A549 (cell line): ENCODE data around the gene LINGO4. TPM values are rescaled to one million over a fixed set of nuclear protein-coding genes. Genes with fewer than 3 reads are reported as not detected.
A peak's percentile ranks its signal among the peaks of the same experiment; 100 is the strongest.

Source experiments
- ATAC-seq, 2 experiments: fragments of 200-7000 bp in 1 of 2; fragments of >200 bp in 1 of 2; cut with Nextera tagmentation in 1 of 2; cut with Tn5 transposase in 1 of 2; 3 replicates each; pipeline versions ENCODE4 v1.8.0 to v1.9.1; 2018 to 2020; ENCODE audit warnings: mild to moderate bottlenecking in 1 of 2, moderate library complexity in 1 of 2
- CTCF ChIA-PET: fragments of 300-600 bp; sonication (Branson Sonifier 250); formaldehyde crosslinking; extraction: SDS; loops from one replicate; lab custom pipeline; 2021; ENCODE audit warnings: antibody characterized with exemption, inconsistent platforms; lab: Yijun Ruan, JAX
- POLR2A ChIA-PET: fragments of 350-600 bp; formaldehyde crosslinking; extraction: SDS; loops from one replicate; lab custom pipeline; 2021; ENCODE audit warnings: antibody characterized with exemption, inconsistent platforms; lab: Yijun Ruan, JAX
- DNase-seq, 2 experiments: peaks; one replicate each; pipeline versions ENCODE4 v3.0.0 to v3.0.0-alpha.2; 2011 to 2016; ENCODE audit warnings: low read depth in 1 of 2, low spot score in 1 of 2
- FAIRE-seq: peaks from 2 replicates; lab custom pipeline; 2011; peaks lifted over from hg19 to GRCh38; lab: Jason Lieb, UNC
- H3K27ac ChIP-seq, 2 experiments: fragments of >200 bp; sonication (Bioruptor Twin); formaldehyde crosslinking; 3 replicates each; pipeline ENCODE4 v1.5.1; 2016 to 2017
- H3K4me1 ChIP-seq: fragments of >200 bp; sonication (Bioruptor Twin); formaldehyde crosslinking; 3 replicates; pipeline ENCODE4 v1.6.1; 2016
- H3K4me2 ChIP-seq: fragments of >200 bp; sonication (Bioruptor Twin); formaldehyde crosslinking; 3 replicates; pipeline ENCODE4 v1.6.1; 2016
- H3K4me3 ChIP-seq: fragments of >200 bp; sonication (Bioruptor Twin); formaldehyde crosslinking; 3 replicates; pipeline ENCODE4 v1.5.1; 2016
- H3K9me3 ChIP-seq: fragments of >200 bp; sonication (Bioruptor Twin); formaldehyde crosslinking; 3 replicates; pipeline ENCODE4 v1.6.1; 2016
- CHD2 ChIP-seq: fragments of 150-350 bp; IDR thresholded peaks from 2 replicates; pipeline ENCODE4 v1.6.1; 2014; ENCODE audit warnings: low read length; ENCODE audit not compliant: partially characterized antibody
- CHD4 ChIP-seq: fragments of 200-600 bp; sonication (generic); IDR thresholded peaks from 2 replicates; pipeline ENCODE4 v1.6.1; 2016; ENCODE audit warnings: antibody characterized with exemption, mild to moderate bottlenecking, borderline replicate concordance
- EHF ChIP-seq: fragments of 250-450 bp; sonication (Bioruptor Pico); IDR thresholded peaks from 2 replicates; pipeline ENCODE4 v1.5.0; 2020; ENCODE audit warnings: mild to moderate bottlenecking
- FOSB ChIP-seq: fragments of 250-450 bp; sonication (Bioruptor Pico); IDR thresholded peaks from 2 replicates; pipeline ENCODE4 v1.5.0; 2020; ENCODE audit warnings: mild to moderate bottlenecking, moderate library complexity
- FOXS1 ChIP-seq: fragments of 250-450 bp; sonication (Bioruptor Pico); IDR thresholded peaks from 2 replicates; pipeline ENCODE4 v1.5.0; 2020; ENCODE audit warnings: mild to moderate bottlenecking, moderate library complexity
- GATA3 ChIP-seq: IDR thresholded peaks from 2 replicates; pipeline ENCODE4 v1.6.1; 2012; ENCODE audit warnings: borderline replicate concordance
- HOXB13 ChIP-seq: fragments of 250-450 bp; sonication (Bioruptor Pico); IDR thresholded peaks from 2 replicates; pipeline ENCODE4 v1.5.0; 2020; ENCODE audit warnings: low read depth, mild to moderate bottlenecking, moderate library complexity
- HOXB5 ChIP-seq: fragments of 250-450 bp; sonication (Bioruptor Pico); IDR thresholded peaks from 2 replicates; pipeline ENCODE4 v1.5.0; 2020; ENCODE audit warnings: mild to moderate bottlenecking, moderate library complexity
- JUN ChIP-seq, 2 experiments: fragments of >200 bp; sonication (Bioruptor Twin); formaldehyde crosslinking; IDR thresholded peaks; 2 replicates in 1 of 2; 3 replicates in 1 of 2; pipeline ENCODE4 v1.6.1; 2016 to 2017
- JUNB ChIP-seq: fragments of >200 bp; sonication (Bioruptor Twin); formaldehyde crosslinking; IDR thresholded peaks from 2 replicates; pipeline ENCODE4 v1.6.1; 2016
- KDM5A ChIP-seq: fragments of 200-600 bp; sonication (generic); IDR thresholded peaks from 2 replicates; pipeline ENCODE4 v1.6.1; 2016; ENCODE audit warnings: antibody characterized with exemption, mild to moderate bottlenecking
- MAFK ChIP-seq: fragments of 450-650 bp; IDR thresholded peaks from 2 replicates; pipeline ENCODE4 v1.6.1; 2014; ENCODE audit not compliant: partially characterized antibody
- MAZ ChIP-seq: fragments of 150-350 bp; IDR thresholded peaks from 2 replicates; pipeline ENCODE4 v1.6.1; 2014; ENCODE audit warnings: antibody characterized with exemption, low read depth, low read length, borderline replicate concordance
- MYC ChIP-seq: IDR thresholded peaks from 2 replicates; pipeline ENCODE4 v1.6.1; 2012; ENCODE audit warnings: mild to moderate bottlenecking, inconsistent platforms, low read length, improper control_type of control experiment, borderline replicate concordance
- POLR2A ChIP-seq: IDR thresholded peaks from 2 replicates; pipeline ENCODE4 v1.6.1; 2012; ENCODE audit warnings: mild to moderate bottlenecking, low read length
- RFX5 ChIP-seq: fragments of 450-650 bp; IDR thresholded peaks from 2 replicates; pipeline ENCODE4 v1.7.1; 2014; ENCODE audit warnings: antibody characterized with exemption, mild to moderate bottlenecking, moderate library complexity
- SMC3 ChIP-seq: fragments of >200 bp; sonication (Bioruptor Twin); formaldehyde crosslinking; IDR thresholded peaks from 3 replicates; pipeline ENCODE4 v1.6.1; 2018; ENCODE audit warnings: inconsistent platforms
- SREBF2 ChIP-seq: fragments of 450-650 bp; IDR thresholded peaks from 2 replicates; pipeline ENCODE4 v1.6.1; 2014; ENCODE audit warnings: mild to moderate bottlenecking, moderate library complexity
- TP53 ChIP-seq: fragments of 250-450 bp; sonication (Bioruptor Pico); IDR thresholded peaks from 2 replicates; pipeline ENCODE4 v1.5.0; 2021; ENCODE audit warnings: mild to moderate bottlenecking, moderate library complexity
- ZC3H11A ChIP-seq: fragments of 450-650 bp; IDR thresholded peaks from 2 replicates; pipeline ENCODE4 v1.6.1; 2014; ENCODE audit warnings: antibody characterized with exemption, mild to moderate bottlenecking
- ZSCAN20 ChIP-seq: fragments of 250-450 bp; sonication (Bioruptor Pico); IDR thresholded peaks from 2 replicates; pipeline ENCODE4 v1.8.0; 2022; ENCODE audit warnings: mild to moderate bottlenecking, moderate library complexity
- WGBS: methylation state at CpG from one replicate; pipeline ENCODE4 v1.1.6; 2017; ENCODE audit errors: missing lambda C conversion rate; 5-methylcytosine and 5-hydroxymethylcytosine counted together
- polyA plus RNA-seq, 4 experiments: library from polyadenylated mRNA; depleted of rRNA in 3 of 4; stranded (reverse); fragments of >200 nt; fragmentation: RNase III in 1 of 4; extraction: RNeasy Plus Mini Kit Qiagen cat#74134 plus additional on column Dnase treatment in 1 of 4; gene quantifications; 2 replicates in 3 of 4; 3 replicates in 1 of 4; pipeline ENCODE4 v1.2.3, GENCODE V29; 2011 to 2017
- TF ChIP-seq, protein P1 (sequence below): fragments of 150-350 bp; IDR thresholded peaks from 2 replicates; pipeline ENCODE4 v1.6.1; 2014; ENCODE audit warnings: low read depth, mild to moderate bottlenecking, low read length
- TF ChIP-seq, protein P2 (sequence below): fragments of >200 bp; sonication (Bioruptor Twin); formaldehyde crosslinking; IDR thresholded peaks from 2 replicates; pipeline ENCODE4 v1.6.1; 2016
- TF ChIP-seq, protein P3 (sequence below): fragments of >200 bp; sonication (Bioruptor Twin); formaldehyde crosslinking; IDR thresholded peaks from 3 replicates; pipeline ENCODE4 v1.5.1; 2016
- TF ChIP-seq, protein P4 (sequence below): IDR thresholded peaks from 2 replicates; pipeline ENCODE4 v1.6.1; 2012
- TF ChIP-seq, protein P5 (sequence below): IDR thresholded peaks from 2 replicates; pipeline ENCODE4 v1.6.1; 2012
- TF ChIP-seq, protein P6 (sequence below): fragments of 250-450 bp; sonication (Bioruptor Pico); IDR thresholded peaks from 2 replicates; pipeline ENCODE4 v1.5.0; 2020; ENCODE audit warnings: low read depth, mild to moderate bottlenecking, moderate library complexity
- TF ChIP-seq, protein P7 (sequence below): fragments of 200-600 bp; sonication (generic); IDR thresholded peaks from 2 replicates; pipeline ENCODE4 v1.6.1; 2016; ENCODE audit warnings: antibody characterized with exemption, mild to moderate bottlenecking, moderate library complexity

Gene LINGO4
- polyA plus RNA-seq, 2 of the 4 experiments (the other 2 are of a cell fraction) = not detected

DNA sequence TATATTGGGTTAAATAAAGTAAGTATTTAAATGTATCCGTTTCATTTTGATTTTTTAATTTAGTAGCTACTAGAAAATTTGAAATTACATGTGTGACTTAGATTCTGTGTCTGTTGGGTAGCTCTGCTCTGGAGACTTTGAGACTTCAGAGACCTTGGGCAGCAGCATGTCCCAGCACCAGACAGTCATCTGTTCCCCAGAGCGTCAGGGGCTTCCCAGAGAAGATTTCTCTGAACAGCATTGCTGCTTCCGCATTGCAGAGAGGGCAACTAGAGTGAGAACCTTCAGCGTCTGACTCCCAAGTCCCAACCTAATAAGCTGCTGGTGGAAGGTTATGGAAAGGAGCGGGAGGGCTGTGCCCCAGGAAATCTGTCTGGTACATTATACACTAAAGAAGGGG lies 6.6 kb downstream of the LINGO4 start:
- FAIRE-seq = no peak
- no peak for ATAC-seq
- CTCF ChIA-PET = interaction anchor here (1.2 kb wide), 1 partner anchor 38 kb away, joined by 6 read pairs; no protein-coding TSS in a partner anchor
- POLR2A ChIA-PET = no interaction called here
- TF ChIP-seq, protein P1, sequence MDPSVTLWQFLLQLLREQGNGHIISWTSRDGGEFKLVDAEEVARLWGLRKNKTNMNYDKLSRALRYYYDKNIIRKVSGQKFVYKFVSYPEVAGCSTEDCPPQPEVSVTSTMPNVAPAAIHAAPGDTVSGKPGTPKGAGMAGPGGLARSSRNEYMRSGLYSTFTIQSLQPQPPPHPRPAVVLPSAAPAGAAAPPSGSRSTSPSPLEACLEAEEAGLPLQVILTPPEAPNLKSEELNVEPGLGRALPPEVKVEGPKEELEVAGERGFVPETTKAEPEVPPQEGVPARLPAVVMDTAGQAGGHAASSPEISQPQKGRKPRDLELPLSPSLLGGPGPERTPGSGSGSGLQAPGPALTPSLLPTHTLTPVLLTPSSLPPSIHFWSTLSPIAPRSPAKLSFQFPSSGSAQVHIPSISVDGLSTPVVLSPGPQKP = no peak
- no peak for TF ChIP-seq RFX5
- no peak for TF ChIP-seq GATA3
- TF ChIP-seq HOXB13 (CRISPR knock-in tag) = no peak
- TF ChIP-seq CHD4 = no peak
- no peak for TF ChIP-seq KDM5A
- TF ChIP-seq FOSB (CRISPR knock-in tag) = no peak
- TF ChIP-seq SMC3 = no peak
- TF ChIP-seq ZSCAN20 (CRISPR knock-in tag) = no peak
- TF ChIP-seq JUNB = no peak
- TF ChIP-seq, protein P2, sequence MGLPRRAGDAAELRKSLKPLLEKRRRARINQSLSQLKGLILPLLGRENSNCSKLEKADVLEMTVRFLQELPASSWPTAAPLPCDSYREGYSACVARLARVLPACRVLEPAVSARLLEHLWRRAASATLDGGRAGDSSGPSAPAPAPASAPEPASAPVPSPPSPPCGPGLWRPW = no peak
- no peak for TF ChIP-seq POLR2A
- TF ChIP-seq JUN (IDR thresholded peaks at IDR 0.05) = no peak
- TF ChIP-seq SREBF2 = no peak
- no peak for TF ChIP-seq MAFK
- no peak for TF ChIP-seq TP53 (CRISPR knock-in tag)
- TF ChIP-seq CHD2 = no peak
- TF ChIP-seq MAZ = no peak
- WGBS = 78% methylated on average over 5 of the region's 5 CpGs
- Histone ChIP-seq H3K4me3 (no peak overlapping the region), H3K4me2 (no peak overlapping the region), H3K4me1 (no peaks in the 10 kb centered on the region), H3K9me3 (no peaks in the 10 kb centered on the region), H3K27ac (no peak overlapping the region)
- no peak for DNase-seq

DNA sequence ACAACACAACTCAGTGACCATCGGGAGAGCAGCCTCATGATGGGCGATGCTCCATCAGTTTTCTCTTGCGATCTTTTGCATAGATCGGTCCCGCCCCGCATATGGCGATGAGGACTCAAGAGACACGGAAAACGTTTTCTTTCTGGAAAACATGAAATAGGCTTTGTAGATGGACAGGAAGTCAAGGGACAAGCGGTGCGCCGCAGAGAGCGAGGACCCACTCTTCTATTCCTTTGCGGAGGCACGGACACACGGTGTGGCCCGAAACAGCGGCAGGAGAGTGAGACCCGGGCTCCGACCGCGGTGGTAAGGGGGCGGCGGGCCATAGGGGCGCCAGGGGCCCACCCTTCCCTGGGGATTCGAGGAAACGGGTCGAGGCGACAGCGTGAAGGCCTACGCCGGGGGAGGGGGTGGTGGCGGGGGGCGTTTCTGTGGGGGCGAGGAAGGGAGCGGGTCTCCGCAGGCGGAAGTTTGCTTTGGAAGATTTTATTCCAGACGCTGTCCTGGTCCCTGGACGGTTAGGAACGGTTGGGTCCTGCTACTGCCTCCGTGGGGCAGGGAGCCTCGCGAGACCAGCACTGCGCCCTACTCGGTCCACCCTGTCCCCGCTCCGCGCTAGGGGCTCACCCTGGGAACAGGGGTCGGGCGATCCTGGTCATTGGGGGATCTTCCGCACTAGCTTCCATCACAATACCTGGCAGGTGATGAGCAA lies 14.1 kb downstream of the LINGO4 start:
- no peak for FAIRE-seq
- H3K27ac ChIP-seq = peak overlapping the region; percentile 65 to 82
- POLR2A ChIA-PET = interaction anchor here (1.0 kb wide), 1 partner anchor 11 kb away, joined by 3 read pairs; no protein-coding TSS in a partner anchor
- no peak for TF ChIP-seq MYC
- TF ChIP-seq, protein P3, sequence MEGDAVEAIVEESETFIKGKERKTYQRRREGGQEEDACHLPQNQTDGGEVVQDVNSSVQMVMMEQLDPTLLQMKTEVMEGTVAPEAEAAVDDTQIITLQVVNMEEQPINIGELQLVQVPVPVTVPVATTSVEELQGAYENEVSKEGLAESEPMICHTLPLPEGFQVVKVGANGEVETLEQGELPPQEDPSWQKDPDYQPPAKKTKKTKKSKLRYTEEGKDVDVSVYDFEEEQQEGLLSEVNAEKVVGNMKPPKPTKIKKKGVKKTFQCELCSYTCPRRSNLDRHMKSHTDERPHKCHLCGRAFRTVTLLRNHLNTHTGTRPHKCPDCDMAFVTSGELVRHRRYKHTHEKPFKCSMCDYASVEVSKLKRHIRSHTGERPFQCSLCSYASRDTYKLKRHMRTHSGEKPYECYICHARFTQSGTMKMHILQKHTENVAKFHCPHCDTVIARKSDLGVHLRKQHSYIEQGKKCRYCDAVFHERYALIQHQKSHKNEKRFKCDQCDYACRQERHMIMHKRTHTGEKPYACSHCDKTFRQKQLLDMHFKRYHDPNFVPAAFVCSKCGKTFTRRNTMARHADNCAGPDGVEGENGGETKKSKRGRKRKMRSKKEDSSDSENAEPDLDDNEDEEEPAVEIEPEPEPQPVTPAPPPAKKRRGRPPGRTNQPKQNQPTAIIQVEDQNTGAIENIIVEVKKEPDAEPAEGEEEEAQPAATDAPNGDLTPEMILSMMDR = no peak
- TF ChIP-seq CHD2 = peak; percentile 84
- TF ChIP-seq, protein P4, sequence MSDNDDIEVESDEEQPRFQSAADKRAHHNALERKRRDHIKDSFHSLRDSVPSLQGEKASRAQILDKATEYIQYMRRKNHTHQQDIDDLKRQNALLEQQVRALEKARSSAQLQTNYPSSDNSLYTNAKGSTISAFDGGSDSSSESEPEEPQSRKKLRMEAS = no peak
- TF ChIP-seq, protein P5, sequence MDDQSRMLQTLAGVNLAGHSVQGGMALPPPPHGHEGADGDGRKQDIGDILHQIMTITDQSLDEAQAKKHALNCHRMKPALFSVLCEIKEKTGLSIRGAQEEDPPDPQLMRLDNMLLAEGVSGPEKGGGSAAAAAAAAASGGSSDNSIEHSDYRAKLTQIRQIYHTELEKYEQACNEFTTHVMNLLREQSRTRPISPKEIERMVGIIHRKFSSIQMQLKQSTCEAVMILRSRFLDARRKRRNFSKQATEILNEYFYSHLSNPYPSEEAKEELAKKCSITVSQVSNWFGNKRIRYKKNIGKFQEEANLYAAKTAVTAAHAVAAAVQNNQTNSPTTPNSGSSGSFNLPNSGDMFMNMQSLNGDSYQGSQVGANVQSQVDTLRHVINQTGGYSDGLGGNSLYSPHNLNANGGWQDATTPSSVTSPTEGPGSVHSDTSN = no peak
- TF ChIP-seq SREBF2 = no peak
- TF ChIP-seq FOSB (CRISPR knock-in tag) = no peak
- no peak for TF ChIP-seq HOXB5 (CRISPR knock-in tag)
- TF ChIP-seq TP53 (CRISPR knock-in tag) = 0 out of 2 replicates have a peak, but pooled peaks have one; percentile 3
- TF ChIP-seq, protein P6, sequence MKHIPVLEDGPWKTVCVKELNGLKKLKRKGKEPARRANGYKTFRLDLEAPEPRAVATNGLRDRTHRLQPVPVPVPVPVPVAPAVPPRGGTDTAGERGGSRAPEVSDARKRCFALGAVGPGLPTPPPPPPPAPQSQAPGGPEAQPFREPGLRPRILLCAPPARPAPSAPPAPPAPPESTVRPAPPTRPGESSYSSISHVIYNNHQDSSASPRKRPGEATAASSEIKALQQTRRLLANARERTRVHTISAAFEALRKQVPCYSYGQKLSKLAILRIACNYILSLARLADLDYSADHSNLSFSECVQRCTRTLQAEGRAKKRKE (CRISPR knock-in tag) = no peak
- TF ChIP-seq, protein P7, sequence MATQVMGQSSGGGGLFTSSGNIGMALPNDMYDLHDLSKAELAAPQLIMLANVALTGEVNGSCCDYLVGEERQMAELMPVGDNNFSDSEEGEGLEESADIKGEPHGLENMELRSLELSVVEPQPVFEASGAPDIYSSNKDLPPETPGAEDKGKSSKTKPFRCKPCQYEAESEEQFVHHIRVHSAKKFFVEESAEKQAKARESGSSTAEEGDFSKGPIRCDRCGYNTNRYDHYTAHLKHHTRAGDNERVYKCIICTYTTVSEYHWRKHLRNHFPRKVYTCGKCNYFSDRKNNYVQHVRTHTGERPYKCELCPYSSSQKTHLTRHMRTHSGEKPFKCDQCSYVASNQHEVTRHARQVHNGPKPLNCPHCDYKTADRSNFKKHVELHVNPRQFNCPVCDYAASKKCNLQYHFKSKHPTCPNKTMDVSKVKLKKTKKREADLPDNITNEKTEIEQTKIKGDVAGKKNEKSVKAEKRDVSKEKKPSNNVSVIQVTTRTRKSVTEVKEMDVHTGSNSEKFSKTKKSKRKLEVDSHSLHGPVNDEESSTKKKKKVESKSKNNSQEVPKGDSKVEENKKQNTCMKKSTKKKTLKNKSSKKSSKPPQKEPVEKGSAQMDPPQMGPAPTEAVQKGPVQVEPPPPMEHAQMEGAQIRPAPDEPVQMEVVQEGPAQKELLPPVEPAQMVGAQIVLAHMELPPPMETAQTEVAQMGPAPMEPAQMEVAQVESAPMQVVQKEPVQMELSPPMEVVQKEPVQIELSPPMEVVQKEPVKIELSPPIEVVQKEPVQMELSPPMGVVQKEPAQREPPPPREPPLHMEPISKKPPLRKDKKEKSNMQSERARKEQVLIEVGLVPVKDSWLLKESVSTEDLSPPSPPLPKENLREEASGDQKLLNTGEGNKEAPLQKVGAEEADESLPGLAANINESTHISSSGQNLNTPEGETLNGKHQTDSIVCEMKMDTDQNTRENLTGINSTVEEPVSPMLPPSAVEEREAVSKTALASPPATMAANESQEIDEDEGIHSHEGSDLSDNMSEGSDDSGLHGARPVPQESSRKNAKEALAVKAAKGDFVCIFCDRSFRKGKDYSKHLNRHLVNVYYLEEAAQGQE = peak; percentile 75
- TF ChIP-seq KDM5A = no peak; the same call in 1 of the 2 replicates
- TF ChIP-seq ZSCAN20 (CRISPR knock-in tag) = no peak
- TF ChIP-seq EHF (CRISPR knock-in tag) = no peak
- TF ChIP-seq ZC3H11A = no peak
- no peak for TF ChIP-seq FOXS1 (CRISPR knock-in tag)
- TF ChIP-seq GATA3 = no peak

More for the DNA sequence above, 14.1 kb downstream of the LINGO4 start:
- DNase-seq (peak; percentile 22 to 74), ATAC-seq (peak; percentile 60 to 63)
- peak overlapping the region; percentile 95 for H3K4me2 ChIP-seq
- no peaks in the 10 kb centered on the region for H3K9me3 ChIP-seq
- H3K4me3 ChIP-seq = peak overlapping the region; percentile 90
- WGBS = 1% methylated on average over 27 of the region's 52 CpGs
- H3K4me1 ChIP-seq = 0 out of 3 replicates have a peak, but pooled peaks cover 4% of the 10 kb centered on the region
- CTCF ChIA-PET = interaction anchor here (0.6 to 2.1 kb wide), 4 partner anchors 11 to 363 kb away, joined by 3 to 6 read pairs (median 4); partner anchors contain the start of gene MRPL9
